Kidney (tissue), 14 donors: Measurements from ENCODE around the gene NES. TPM values are rescaled to one million over a fixed set of nuclear protein-coding genes. Genes with fewer than 3 reads are reported as not detected.
A peak's percentile ranks its signal among the peaks of the same experiment; 100 is the strongest.

ENCODE experiments used
- DNase-seq, 5 donors: peaks; one replicate each; pipeline ENCODE4 v3.0.0-alpha.2; 2013 to 2020
- FAIRE-seq: peaks from 2 replicates; lab custom pipeline; 2012; peaks lifted over from hg19 to GRCh38; lab: Jason Lieb, UNC
- H3K27ac ChIP-seq, 2 donors: one replicate each; pipeline ENCODE4 v1.7.0; 2013; ENCODE audit warnings: low read depth in 2 of 2, low read length in 2 of 2, inconsistent platforms in 1 of 2
- H3K27me3 ChIP-seq: one replicate; pipeline ENCODE4 v1.7.1; 2013; ENCODE audit warnings: low read length, inconsistent platforms; ENCODE audit not compliant: control insufficient read depth, insufficient read depth
- H3K36me3 ChIP-seq, 3 donors: one replicate each; pipeline versions ENCODE4 v1.7.0 to v1.7.1; 2013; ENCODE audit warnings: low read length in 3 of 3, control low read depth in 1 of 3, inconsistent platforms in 1 of 3; ENCODE audit not compliant: insufficient read depth in 3 of 3, control insufficient read depth in 2 of 3
- H3K4me1 ChIP-seq, 3 donors: one replicate each; pipeline versions ENCODE4 v1.7.0 to v1.7.1; 2013; ENCODE audit warnings: low read length in 3 of 3, inconsistent platforms in 1 of 3, low read depth in 1 of 3; ENCODE audit not compliant: control insufficient read depth in 2 of 3, insufficient read depth in 2 of 3
- H3K4me3 ChIP-seq, 3 donors: one replicate each; pipeline versions ENCODE4 v1.7.0 to v1.8.1; 2013; ENCODE audit warnings: low read length in 3 of 3, control low read depth in 1 of 3, inconsistent platforms in 1 of 3
- H3K9ac ChIP-seq, 3 donors: one replicate each; pipeline versions ENCODE4 v1.7.0 to v1.7.1; 2013; ENCODE audit warnings: low read length in 3 of 3, control low read depth in 1 of 3, inconsistent platforms in 1 of 3
- H3K9me3 ChIP-seq, 3 donors: one replicate each; pipeline versions ENCODE4 v1.7.0 to v1.7.1; 2013; ENCODE audit warnings: low read length in 3 of 3, control low read depth in 1 of 3, inconsistent platforms in 1 of 3; ENCODE audit not compliant: control insufficient read depth in 2 of 3, insufficient read depth in 1 of 3
- intact Hi-C: fragments of 100-400 bp; cut with DNase I; formaldehyde crosslinking; loops from one replicate; pipeline ENCODE4 v1.11.1; 2022
- polyA plus RNA-seq: library from polyadenylated mRNA; stranded (reverse); fragments of 350-450 nt; fragmentation: Illumina TruSeq; extraction: RNeasy Lipid Tissue Mini Kit (QIAGEN cat#74804); gene quantifications from one replicate; pipeline ENCODE4 v1.2.3, GENCODE V29; 2014; ENCODE audit warnings: low read depth, low replicate concordance; ENCODE audit not compliant: insufficient read depth
- total RNA-seq: library from RNA; stranded (reverse); fragmentation: NEBNext Ultra II Directional; extraction: Animal tissue kit (Norgen Biotek cat#: 25700); gene quantifications from one replicate; pipeline ENCODE4 v1.2.1, GENCODE V29; 2021
- TF ChIP-seq, protein P1 (sequence below): IDR thresholded peaks from 3 replicates; pipeline ENCODE4 v1.5.1; 2012; ENCODE audit warnings: mild to moderate bottlenecking, moderate library complexity, borderline replicate concordance; ENCODE audit not compliant: insufficient read depth; ENCODE audit errors: extremely low read depth
- donor health status: control.
- donor health status: control.
- donor health status: control.
- donor health status: control.
- donor health status: control.
- donor health status: DM: yes; HTN: yes; CAD: no.
- donor health status: Normal renal cell carcinoma (clear cell type).

Gene NES
- total and polyA plus RNA-seq, 2 donors from 2014 or later: 44.3 to 50.7 TPM

DNA sequence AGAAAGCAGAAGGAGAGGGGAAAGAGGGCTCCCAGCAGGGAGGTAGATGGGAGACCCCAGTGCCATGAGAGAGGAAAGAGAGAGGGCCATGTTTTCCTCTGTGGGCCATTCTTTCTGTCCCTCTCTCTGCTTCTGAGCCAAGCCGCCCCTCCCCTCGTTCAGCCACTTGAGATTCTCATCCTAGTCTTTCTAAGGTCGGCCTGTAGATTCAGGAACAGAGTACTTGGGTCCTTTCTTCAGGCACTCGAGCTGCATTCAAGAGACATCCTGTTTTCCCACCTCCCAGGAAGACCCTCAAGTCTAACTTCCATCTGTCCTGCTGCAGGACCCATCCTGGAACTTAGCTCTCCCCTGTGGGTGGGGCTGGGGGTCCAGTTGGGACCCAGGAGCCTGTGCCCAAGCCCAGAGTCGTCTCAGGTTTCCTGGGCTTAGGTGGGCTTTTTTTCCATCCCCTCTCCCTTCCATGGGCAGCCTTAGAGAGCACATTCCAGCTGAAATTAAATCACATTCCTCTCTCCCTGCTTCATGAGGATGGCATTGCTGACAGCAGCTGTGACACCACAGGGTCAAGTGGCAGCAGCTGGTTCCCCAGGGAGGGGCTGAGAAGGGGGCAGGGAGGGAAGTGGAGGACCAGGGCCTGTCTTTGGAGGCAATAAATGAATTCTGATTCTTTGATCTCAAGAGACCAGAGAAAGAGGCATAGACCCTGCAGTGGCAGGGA, 13.0 kb downstream of the NES start:
- Histone ChIP-seq H3K9me3 (no peaks in the 10 kb centered on the region), H3K36me3 (no peaks in the 10 kb centered on the region), H3K4me1 (peaks cover 2 to 43% (median 28%) of the 10 kb centered on the region in 3 donors), H3K27ac (peak overlapping the region; percentile 65 to 84), H3K9ac (peak overlapping the region in 2 of 3 donors; percentile 29 to 52), H3K4me3 (no peak overlapping the region), H3K27me3 (no peaks in the 10 kb centered on the region)
- no peak for FAIRE-seq
- intact Hi-C loops: no loop called here
- peak in 4 of 5 donors; percentile 81 to 85 (median 84) for DNase-seq
- TF ChIP-seq, protein P1, sequence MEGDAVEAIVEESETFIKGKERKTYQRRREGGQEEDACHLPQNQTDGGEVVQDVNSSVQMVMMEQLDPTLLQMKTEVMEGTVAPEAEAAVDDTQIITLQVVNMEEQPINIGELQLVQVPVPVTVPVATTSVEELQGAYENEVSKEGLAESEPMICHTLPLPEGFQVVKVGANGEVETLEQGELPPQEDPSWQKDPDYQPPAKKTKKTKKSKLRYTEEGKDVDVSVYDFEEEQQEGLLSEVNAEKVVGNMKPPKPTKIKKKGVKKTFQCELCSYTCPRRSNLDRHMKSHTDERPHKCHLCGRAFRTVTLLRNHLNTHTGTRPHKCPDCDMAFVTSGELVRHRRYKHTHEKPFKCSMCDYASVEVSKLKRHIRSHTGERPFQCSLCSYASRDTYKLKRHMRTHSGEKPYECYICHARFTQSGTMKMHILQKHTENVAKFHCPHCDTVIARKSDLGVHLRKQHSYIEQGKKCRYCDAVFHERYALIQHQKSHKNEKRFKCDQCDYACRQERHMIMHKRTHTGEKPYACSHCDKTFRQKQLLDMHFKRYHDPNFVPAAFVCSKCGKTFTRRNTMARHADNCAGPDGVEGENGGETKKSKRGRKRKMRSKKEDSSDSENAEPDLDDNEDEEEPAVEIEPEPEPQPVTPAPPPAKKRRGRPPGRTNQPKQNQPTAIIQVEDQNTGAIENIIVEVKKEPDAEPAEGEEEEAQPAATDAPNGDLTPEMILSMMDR: no peak

DNA sequence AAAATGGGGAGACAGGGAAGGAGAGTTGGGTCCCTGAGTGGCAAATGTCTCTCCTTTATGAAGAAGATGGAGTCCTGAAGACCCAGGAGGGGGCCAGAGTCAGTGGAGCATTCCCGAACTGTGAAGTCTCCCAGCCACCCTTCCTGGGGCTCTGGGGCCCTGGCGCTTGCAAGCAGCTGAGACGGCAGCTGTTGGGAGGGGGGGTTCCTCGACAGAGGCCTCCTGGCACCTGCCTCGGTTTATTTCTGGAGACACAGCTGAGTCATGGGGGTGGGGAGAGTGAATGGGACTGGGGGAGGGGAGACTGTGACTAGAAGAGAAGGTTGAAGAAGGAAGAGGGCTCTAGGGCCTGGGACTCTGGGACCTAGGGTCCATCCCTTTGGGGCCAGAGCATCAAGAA, 14.0 kb downstream of the NES start:
- intact Hi-C loops: no loop called here
- Histone ChIP-seq H3K36me3 (no peaks in the 10 kb centered on the region), H3K27me3 (peaks cover under 1% of the 10 kb centered on the region), H3K9me3 (no peaks in the 10 kb centered on the region), H3K4me1 (peaks cover 2 to 43% (median 28%) of the 10 kb centered on the region in 3 donors), H3K27ac (peak overlapping the region; percentile 65 to 84), H3K9ac (peak overlapping the region in 1 of 3 donors; percentile 34), H3K4me3 (no peak overlapping the region)
- TF ChIP-seq, protein P1: no peak
- FAIRE-seq (no peak), DNase-seq (peak in 2 of 5 donors; percentile 24 to 59)

DNA sequence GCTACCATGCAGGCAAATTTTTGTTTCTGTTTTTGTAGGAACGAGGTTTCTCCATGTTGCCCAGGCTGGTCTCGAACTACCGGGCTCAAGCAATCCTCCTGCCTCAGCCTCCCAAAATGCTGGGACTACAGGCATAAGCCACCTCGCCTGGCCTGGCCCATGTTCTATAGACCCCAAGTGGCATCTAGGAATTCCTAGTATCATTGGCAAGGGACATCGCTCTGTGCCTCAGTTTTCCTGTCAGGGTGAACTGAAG, 14.5 kb downstream of the NES start:
- peak overlapping the region; percentile 13 to 65 for H3K27ac ChIP-seq
- FAIRE-seq (no peak), DNase-seq (no peak)
- H3K27me3 ChIP-seq: peaks cover 3% of the 10 kb centered on the region
- no peak overlapping the region for H3K4me3 ChIP-seq
- TF ChIP-seq, protein P1: no peak
- intact Hi-C loops: no loop called here
- H3K9ac ChIP-seq: peak overlapping the region in 1 of 3 donors; percentile 34
- H3K36me3 ChIP-seq: no peaks in the 10 kb centered on the region
- no peaks in the 10 kb centered on the region for H3K9me3 ChIP-seq
- peaks cover 2 to 39% (median 28%) of the 10 kb centered on the region in 3 donors for H3K4me1 ChIP-seq
